ENCODE measurements around the gene IFT81.
A peak's percentile ranks its signal among the peaks of the same experiment; 100 is the strongest.
"Not testable (repeated sequence)": the region's sequence is repeated elsewhere in the genome, so short reads cannot be mapped to it uniquely, and the experiment has no call there.

- not testable (repeated sequence) for TF ChIP-seq REST (IDR thresholded peaks at IDR 0.05; ENCODE audit: low read depth); POLR2A (IDR thresholded peaks at IDR 0.05; ENCODE audit: borderline replicate concordance, extremely low read depth, insufficient read depth, insufficient read length); MAX (IDR thresholded peaks at IDR 0.05); ZNF274 (IDR thresholded peaks at IDR 0.05; ENCODE audit: low read depth, low read length); EZH2 (IDR thresholded peaks at IDR 0.05); SRF (IDR thresholded peaks at IDR 0.05; ENCODE audit: low read depth); CEBPB (IDR thresholded peaks at IDR 0.05; ENCODE audit: low read depth); POLR2AphosphoS5 (IDR thresholded peaks at IDR 0.05; ENCODE audit: low read depth, low read length); EZH2phosphoT487 (IDR thresholded peaks at IDR 0.05; ENCODE audit: borderline replicate concordance); YY1 (IDR thresholded peaks at IDR 0.05; ENCODE audit: extremely low read depth, insufficient replicate concordance, low read depth, low read length); TCF7L2 (IDR thresholded peaks at IDR 0.05; ENCODE audit: borderline replicate concordance, extremely low read depth, insufficient read depth, insufficient read length); CBX3 (IDR thresholded peaks at IDR 0.05; ENCODE audit: low read depth)
- TF ChIP-seq CTCF (IDR thresholded peaks at IDR 0.05 in 2 of 3, conservative IDR thresholded peaks at IDR 0.05 in 1 of 3; ENCODE audit: borderline replicate concordance in 1 of 3, insufficient read depth in 1 of 3, low read depth in 2 of 3, low read length in 2 of 3) = peak in 2 of 3 experiments; percentile 40 to 51; a peak in 3 of 6 replicates
Measured at GRCh38 chr12:110117210-110117609, 6.9 kb upstream of the IFT81 start.

Data from HCT116 (cell line).